Renal pelvis (tissue), 4 donors: Measurements from ENCODE around the gene VPS35L. TPM values are rescaled to one million over a fixed set of nuclear protein-coding genes. Genes with fewer than 3 reads are reported as not detected.

Experiments
- DNase-seq: peaks from one replicate; pipeline ENCODE4 v3.0.0-alpha.2; 2013
- polyA plus RNA-seq, 3 donors: library from polyadenylated mRNA; unstranded; fragments of 120-200 nt; gene quantifications; one replicate each; pipeline ENCODE4 v1.2.1, GENCODE V29; 2013; ENCODE audit not compliant: insufficient read length in 3 of 3

VPS35L gene
- polyA plus RNA-seq, 3 donors: 59.3 to 67.5 (median 60.1) TPM

DNA sequence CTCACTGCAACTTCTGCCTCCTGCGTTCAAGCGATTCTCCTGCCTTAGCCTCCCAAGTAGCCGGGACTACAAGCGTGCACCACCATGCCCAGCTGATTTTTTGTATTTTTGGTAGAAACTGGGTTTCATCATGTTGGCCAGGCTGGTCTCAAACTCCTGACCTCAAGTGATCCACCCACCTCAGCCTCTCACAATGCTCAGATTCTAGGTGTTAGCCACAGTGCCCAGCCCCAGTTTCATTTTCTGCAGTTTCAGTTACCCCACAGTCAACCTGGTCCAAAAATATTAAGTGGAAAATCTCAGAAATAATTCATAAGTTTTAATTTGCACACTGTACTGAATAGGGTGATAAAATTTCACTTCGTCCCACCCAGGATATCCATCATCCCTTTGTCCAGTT lies 133.8 kb downstream of the VPS35L start:
- DNase-seq: no peak

DNA sequence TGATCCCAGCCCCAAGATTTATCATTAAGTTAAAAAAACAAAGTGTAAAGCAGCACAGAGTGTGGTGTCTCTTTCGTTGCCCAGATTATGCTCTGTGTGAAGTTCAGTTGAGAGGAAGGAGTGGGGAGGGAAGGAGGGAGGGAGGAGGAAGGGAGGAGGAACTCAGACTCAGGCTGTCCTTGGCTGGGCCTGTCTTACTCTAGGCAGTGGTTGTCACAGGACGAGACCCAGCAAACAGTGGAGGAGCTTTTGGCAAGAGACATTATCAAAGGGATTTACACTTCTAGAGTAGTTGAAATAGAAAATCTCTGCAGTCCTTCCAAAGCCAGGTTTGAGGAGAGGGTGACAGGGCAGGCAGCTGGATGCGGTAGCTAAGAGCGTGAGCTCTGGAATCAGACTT lies 134.7 kb downstream of the VPS35L start:
- DNase-seq: no peak

DNA sequence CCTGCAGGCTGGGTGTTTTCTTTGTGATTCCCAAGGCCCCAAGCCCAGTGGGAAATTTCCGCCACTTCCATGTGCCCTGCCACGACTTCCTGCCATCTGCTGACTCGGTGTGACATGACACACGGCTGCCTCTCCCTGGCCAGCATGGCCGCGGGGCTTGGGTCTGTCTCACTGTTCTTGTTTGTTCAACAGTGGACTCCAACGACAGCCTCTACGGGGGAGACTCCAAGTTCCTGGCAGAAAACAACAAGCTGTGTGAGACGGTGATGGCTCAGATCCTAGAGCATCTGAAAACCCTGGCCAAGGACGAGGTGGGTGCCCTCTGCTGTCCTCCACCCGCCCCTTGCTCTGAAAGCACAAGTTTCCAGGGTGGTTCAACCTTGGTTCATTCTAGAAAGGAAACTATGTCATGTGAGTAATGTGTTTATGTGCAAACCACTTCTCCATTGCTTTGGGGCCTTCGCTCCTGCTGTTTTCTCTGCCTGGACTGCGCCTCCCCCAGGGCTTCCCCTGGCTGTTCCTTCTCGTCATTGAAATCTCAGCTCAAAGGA lies 135.7 kb downstream of the VPS35L start:
- no peak for DNase-seq

DNA sequence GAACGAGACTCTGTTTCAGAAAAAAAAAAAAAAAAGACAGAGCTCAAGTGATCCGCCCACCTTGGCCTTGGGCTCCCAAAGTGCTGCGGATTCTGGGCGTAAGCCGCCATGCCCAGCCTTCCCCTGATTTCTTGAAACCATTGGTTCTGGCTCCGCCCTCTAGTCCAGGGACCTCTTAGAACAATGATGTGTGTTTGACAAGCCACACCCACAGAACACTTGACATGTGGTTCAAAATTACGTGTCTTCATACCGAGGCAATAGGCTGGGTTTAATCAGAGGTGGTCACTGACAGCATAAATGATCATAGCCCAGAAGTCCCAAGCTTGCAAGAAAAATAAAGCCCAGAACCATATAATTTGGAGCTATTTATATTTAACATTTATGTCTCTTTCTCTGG lies 139.5 kb downstream of the VPS35L start:
- DNase-seq: no peak

DNA sequence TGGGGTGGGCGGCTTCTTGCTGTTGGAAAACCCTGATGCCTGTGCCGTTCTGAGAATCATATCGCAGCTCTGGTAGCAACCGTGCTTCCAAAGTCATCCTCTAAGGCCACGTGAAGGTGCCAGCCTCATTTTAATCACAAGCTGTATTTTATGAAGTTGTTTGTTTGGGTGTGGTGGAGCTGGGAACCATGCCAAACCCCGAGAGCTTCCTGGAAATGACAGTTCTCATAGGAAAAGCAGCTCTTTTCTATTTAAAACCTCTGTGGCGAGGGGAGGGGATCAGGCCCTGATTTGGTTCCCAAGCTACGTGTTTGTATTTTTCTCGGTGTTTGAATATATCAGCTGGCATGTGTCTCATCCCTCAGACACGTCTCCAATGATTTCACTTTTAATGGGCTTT lies 140.8 kb downstream of the VPS35L start:
- DNase-seq: no peak

DNA sequence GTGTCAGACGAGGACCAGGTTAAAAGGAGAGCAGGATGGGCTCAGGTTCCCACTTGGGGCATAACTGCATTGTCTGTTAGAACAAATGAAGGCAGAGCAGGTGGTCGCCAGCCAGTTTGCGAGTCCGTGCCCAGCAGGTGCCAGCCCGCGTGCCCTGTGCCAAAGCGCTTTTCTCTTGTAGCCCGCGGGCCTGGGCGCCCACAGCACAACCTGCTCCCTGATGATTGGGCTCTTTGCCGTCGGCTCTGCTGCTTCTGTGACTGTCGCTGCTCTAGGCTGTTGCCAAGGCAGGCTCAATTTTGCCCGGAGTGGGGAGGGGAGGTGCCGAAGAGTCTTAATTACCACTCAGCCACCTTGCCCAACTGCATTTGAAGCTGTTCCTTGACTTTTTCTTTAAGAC lies 141.5 kb downstream of the VPS35L start:
- no peak for DNase-seq

DNA sequence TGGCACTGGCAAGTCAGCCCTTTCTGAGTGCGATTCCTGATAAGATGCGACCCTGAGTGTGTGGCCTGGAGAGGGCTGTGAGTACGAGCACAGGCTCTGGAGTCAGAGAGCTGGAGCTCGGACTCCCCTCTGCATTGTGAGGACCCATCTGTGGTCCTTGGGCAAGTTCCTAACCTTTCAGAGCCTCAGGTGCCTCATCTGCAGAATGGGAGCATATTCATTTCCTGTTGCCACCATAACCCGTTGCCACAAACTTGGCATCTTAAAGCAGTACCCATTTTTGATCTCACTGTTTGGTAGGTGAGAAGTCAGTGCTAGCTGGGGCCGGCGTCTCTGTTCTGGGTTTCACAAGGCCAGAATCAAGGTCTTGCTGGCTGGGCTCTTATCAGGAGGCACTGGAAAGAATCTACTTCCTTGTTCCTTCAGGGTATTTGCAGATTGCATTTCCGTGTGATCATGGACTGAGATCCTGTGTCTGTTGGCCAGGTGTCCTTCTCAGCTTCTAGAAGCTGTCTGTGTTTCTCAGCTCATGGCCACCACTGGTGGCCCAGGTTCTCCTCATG lies 142.3 kb downstream of the VPS35L start:
- DNase-seq: no peak

DNA sequence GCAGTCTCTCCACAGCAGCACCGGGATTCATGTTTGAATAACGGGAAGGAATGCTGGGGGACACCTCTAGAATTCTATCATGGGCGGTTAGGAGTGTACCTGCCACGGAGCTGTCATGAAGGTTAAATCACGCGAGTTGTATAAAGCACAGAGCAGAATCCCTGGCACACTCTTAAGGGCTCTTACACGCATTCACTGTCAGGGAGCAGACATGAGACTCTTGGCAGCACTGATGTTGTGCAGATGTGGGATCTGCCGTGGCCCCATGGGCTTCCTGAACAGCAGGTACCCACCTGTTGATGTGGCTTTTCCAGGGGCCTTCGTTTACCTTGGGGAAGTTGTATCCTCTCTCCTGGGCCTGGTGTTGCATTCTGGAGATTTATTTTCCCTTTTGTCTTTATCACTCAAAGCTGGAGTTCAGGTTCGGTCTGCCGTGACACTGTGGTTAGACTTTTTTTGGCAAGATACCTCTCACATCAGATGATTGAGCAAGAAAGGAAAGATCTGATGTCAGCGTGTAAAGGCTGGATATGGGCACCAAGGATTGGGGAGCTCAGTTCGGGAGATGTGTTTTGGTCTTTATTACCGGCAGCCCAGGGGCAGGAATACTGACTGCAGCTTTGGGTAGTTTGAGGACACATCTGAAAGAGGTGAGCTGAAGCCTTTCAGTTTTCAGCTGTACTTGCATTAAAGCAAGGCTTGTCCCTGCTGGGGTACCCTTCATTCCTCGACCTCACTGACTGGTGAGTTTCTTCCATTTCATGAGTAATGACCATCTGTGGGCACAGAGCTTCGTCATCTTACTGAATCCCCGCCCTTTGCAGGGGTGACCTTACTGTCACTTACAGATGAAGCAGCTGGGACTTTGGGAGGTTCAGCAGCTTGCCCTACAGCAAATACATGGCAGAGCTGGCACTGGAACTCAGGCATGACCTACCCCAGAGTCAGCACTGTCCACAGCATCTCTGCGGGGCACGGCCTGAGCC lies 143.3 kb downstream of the VPS35L start:
- DNase-seq: no peak

DNA sequence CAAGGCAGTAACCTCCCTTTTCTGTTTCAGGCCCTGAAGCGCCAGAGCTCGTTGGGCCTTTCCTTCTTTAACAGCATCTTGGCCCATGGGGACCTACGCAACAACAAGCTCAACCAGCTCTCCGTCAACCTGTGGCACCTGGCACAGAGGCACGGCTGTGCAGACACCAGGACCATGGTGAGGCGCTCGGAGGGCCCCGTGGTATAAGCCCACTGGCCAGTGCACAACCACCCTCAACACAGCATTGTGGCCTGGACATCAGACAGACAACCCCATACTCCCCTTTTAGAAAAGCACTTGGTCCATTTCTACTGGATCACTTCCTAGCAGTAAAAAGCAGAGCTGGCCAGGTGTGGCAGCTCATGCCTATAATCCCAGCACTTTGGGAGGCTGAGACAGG lies 144.0 kb downstream of the VPS35L start:
- DNase-seq: no peak

DNA sequence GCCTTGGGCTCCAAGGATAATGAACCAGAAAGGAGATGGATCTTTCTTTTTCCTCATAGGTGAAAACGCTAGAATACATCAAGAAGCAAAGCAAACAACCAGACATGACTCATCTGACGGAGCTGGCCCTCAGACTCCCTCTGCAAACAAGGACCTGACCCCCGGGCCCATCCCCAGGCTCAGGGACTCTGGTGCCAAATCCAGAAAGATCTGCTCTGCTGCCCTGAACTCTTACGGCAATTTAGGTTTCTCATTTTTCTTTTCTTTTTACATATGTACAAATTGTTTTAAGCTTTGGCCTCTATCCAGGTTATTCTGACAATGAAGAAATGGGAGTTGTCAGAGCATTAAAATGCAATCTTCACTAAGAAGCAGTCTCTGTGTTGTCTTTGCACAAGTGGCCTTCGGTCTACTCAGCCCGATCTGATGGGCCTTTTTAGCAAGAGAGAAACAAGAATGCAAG lies 144.8 kb downstream of the VPS35L start:
- no peak for DNase-seq

DNA sequence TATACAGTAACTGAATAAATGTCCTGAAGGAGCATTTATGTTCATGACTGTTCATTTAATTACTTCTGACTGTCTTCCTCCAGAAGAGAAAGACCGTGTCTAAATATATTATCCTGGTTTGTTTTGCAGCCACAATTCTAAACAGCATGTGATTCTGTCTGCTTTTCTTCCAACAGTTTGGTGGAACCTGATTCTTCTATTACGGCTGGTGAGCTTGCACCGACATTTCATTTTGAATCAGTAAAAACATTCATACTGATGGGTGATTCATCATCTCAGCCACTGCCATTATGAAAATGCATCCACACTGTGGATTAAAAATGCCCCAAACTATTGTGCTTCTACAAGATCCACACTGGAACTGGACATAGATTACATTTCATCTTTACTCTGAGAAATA lies 145.6 kb downstream of the VPS35L start:
- no peak for DNase-seq

DNA sequence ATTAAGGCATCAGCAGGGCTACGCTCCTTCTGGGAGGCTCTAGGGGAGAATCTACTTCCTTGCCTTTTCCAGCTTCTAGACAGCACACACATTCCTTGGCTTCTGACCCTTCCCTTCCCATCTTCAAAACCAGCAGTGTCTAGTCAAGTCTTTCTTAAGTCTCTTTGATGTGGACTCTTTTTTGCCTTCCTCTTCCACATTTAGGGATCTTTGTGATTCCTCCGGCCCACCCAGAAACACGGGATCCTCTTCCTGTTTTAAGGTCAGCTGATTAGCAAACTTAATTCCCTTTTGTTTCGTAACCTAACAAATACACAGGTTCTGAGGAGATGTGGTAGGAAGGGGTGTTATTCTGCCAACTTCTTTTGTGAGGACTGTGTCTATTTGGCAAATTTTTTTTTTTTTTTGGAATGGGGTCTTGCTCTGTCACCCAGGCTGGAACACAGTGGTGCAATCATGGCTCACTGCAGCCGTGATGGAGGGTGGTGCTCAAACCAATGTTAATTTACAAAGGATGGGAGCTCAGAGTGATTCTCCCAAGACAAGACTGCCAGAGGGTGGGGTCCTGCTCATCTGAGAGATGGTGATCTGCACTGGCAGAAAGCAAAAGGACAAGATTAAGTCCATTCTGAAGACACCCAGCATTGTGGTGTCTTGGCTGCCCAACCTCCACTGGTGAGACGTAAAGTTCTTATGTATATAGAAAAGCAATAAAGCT lies 147.8 kb downstream of the VPS35L start:
- no peak for DNase-seq

DNA sequence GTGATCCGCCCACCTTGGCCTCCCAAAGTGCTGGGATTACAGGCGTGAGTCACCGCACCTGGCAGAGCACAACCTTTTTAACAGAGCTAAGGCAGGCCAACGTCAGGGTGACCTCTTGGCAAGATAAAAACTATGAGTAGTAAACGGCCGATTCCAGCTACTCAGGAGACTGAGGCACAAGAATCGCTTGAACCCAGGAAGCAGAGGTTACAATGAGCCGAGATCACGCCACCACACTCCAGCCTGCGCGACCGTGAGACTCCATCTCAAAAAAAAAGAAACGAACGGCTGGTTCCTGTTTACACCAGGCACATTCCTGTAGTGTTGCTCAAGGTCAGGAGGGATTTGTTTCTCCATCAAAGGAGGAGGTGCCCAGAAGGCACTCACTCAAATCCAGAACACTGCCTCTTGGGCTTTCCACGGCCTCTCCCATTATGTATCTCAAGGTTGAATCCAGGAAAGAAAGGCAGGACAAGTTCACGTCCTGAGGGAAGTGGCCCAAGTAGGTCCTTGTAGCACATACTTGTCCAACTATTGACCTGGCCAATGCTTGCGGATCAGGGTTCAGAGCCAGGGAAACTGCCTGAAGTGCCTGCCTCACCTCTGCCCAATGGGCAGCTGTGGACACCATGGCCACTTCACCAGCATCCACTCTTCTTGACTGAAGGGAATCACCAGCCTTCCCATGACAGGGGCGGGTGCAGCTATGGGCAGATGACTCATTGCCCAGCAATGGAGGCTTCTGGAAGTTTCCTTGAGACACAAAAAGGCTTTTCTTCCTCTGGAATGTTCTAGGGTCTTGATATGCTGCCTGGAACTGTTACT lies 149.0 kb downstream of the VPS35L start:
- DNase-seq: no peak

DNA sequence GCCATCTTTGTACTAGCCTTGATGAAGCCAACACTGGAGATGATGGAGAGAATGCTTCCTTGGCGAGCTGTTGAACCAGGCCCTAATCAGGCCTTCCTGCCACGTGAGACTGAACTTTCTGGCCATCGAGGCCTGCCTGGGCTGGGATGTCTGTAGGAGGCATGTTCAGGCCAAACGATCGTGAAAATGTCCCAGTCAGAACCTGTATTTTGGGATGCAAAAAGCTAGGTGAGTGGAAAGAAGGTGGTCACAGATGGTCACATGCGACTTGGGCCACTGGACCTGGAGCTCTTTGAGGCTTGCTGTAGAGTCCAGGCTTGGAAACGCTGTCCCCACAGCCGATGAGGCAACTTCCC lies 149.6 kb downstream of the VPS35L start:
- no peak for DNase-seq

DNA sequence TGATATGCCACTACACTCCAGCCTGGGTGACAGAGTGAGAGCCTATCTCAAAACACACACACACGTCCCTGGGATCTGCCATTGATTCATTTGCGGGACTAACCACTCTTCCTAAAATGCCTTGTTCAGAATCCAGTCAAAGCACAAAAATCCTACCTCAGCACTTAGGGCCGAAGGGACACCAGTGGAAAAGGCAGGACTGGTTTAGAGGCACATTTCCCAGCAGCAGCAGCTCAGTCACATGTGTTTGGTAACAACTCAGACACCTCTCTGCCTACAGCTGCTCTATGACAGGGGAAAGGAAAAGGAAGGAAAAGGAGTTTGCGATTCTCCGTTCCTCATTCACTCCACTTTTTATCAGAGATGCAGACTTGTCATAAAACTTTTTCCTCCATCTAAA lies 150.3 kb downstream of the VPS35L start:
- DNase-seq: no peak

DNA sequence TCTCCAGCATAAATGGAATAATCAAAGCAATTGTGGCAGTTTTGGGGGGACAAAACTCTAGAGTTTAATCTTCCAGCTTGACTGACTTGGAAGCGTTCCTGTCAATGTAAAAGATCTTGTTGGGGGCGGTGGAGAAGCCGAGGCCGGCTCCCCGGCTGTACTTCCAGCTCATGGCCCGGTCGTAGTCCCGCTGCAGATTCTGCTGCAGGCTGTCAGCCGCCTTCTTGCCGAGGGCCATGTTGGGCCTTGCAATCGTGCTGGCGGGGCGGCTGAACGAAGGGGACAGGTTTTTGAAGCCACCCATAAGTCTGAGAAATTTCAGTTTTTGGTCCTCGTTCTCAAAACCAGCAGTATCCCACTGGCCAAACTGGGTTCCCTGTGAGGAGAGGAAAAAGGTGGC lies 151.3 kb downstream of the VPS35L start:
- no peak for DNase-seq

DNA sequence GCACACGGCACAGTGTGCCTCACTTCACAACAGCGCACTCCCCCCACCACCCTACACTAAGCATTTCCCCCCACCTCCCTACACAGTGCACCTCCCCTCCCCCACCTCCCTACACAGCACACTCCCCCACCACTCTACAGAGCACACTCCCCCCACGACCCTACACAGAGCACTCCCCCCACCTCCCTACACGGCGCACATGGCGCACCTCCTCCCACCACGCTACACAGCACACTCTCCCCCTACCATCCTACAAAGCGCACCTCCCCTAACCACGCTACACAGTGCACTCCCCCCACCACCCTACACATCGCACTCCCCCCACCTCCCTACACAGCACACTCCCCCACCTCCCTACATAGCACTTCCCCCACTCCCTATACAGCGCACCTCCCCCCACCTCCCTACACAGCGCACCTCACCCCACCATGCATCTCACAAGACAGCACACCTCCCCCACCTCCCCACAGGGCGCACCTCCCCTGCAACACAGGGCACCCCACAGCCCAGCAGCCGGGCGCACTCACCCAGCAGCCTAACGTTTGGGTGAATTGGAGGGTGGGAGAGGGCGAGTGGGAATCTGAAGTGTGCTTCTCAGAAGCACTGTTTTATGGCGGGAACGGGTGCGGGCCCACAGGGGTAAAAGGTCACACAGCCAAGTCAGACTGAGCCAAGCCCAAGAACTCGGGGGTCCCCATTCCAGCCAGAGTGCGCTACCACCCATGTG lies 152.2 kb downstream of the VPS35L start:
- DNase-seq: no peak

DNA sequence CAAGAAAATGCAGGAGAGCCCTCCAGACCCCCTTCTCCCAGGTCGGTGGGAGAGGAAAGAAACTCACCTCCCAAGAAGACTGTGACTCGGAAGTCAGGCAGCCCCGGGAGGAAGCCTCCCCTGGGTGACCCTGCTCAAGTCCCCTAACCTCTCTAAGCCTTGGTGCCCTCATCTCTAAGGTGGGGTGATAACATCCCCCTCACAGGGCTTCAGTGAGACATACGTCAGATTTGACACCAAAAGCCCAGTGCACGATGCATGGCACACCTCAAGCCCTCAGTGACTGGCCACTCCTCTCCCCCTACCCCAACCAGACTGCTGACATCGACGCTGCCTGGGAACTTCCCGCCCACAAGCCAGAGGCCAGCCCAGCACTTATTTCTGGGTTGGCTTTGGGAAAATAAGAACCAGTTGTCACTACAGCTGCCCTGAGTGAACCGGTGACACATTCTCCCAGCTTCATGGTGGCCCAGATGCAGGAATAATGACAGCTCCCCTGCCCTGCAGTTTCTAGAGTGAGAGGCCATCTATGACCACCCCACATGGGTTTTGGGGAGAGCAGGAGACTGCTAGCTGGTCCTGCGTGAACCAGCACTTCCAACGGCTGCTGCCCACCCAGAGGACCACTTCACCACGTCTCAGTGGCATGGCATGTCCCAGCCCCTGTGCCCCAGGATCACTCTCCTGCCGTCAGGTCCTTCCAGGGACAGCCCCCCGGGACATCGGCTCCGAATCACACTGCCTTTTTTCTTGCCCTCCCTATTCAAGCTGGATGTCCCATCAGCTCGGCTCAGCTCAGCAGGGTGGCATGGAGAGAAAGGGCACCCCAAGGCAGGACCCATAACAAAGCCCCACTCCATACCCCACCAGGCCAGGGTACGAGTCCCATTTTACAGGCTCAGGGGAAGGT lies 153.0 kb downstream of the VPS35L start:
- DNase-seq: no peak

DNA sequence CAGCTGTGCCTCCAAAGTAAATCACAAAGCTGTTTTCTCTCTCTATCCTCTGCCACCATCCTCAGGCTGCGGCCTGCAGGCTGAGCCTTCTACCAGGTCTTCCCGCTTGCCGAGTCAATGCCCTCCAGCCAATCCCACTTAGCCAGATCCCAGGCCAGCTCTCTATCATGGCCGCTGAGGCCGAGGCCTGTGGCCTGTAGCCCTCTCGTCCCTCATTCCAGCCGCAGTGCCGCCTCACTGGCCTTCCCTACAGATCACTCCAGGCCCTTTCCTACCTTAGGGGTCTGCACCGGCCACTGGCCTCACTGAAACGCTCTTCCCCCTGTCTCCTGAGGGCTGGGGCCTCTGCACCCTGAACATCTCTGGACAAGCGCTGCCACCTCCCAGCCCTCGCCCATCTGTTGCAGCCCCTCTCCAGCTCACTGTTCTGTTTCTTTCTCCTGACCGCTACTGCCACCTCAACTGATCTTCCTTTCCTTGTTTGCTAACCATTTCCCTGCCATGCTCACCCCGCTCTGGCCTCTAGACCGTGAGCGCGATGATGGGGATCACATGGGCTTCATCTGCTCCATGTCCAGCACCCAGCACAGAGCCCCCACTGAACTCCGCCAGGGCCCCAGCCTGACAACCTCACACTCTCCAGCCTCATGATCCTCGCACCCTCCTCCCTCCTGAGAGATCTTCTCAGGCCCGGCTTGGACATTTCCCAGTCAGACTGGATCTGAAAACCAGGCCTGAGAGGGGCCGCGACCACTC lies 154.1 kb downstream of the VPS35L start:
- DNase-seq: no peak
